Measurements from ENCODE around the gene RAB11FIP4.

- no peak for TF ChIP-seq CTCF (conservative IDR thresholded peaks at IDR 0.05; ENCODE audit: low read length)
- TF ChIP-seq EZH2phosphoT487 (IDR thresholded peaks at IDR 0.05; ENCODE audit: borderline replicate concordance), result no peak
These were observed 69.8 kb downstream of the RAB11FIP4 start for GRCh38 chr17:31461227-31461810.
